ENCODE results near the gene CD6. TPM values are rescaled to one million over a fixed set of nuclear protein-coding genes. Genes with fewer than 3 reads are reported as not detected.

Gene CD6
- total RNA-seq, 1 experiment from 2014 or later: 1.4 TPM

- no peaks in the 10 kb centered on the region for H3K9me3 ChIP-seq (ENCODE audit: control insufficient read depth in 1 of 2, insufficient read depth in 1 of 2, low read depth in 1 of 2, low read length in 2 of 2)
- ATAC-seq (no peak), DNase-seq (ENCODE audit: low read depth, low spot score) (no peak)
- TF ChIP-seq YY1 (IDR thresholded peaks at IDR 0.05; ENCODE audit: extremely low read depth, insufficient replicate concordance, low read depth, low read length): no peak
- no peak for TF ChIP-seq ATF3 (IDR thresholded peaks at IDR 0.05)
- TF ChIP-seq RAD21 (IDR thresholded peaks at IDR 0.05; ENCODE audit: low read depth): no peak
- TF ChIP-seq EGR1 (IDR thresholded peaks at IDR 0.05; ENCODE audit: low read depth): no peak
- TF ChIP-seq CEBPB (IDR thresholded peaks at IDR 0.05; ENCODE audit: low read depth): no peak
- TF ChIP-seq TCF7L2 (IDR thresholded peaks at IDR 0.05; ENCODE audit: borderline replicate concordance, extremely low read depth, insufficient read depth, insufficient read length): no peak
- TF ChIP-seq SIN3A (IDR thresholded peaks at IDR 0.05; ENCODE audit: low read depth): no peak
- no peak for TF ChIP-seq SRF (IDR thresholded peaks at IDR 0.05; ENCODE audit: low read depth)
- no peak for TF ChIP-seq MAX (IDR thresholded peaks at IDR 0.05)
- TF ChIP-seq JUND (IDR thresholded peaks at IDR 0.05): no peak
- no peaks in the 10 kb centered on the region for H3K79me2 ChIP-seq (ENCODE audit: insufficient read depth, low read length)
- no peak overlapping the region for H3K27ac ChIP-seq (ENCODE audit: low read depth, low read length)
- H3K27me3 ChIP-seq (ENCODE audit: insufficient read depth, low read length): no peaks in the 10 kb centered on the region
- BruUV-seq (replicated peaks): no TSS peak
- RAD21 ChIA-PET (ENCODE audit: low non-redundant PET in 1 of 2, low total read pairs in 2 of 2, uncharacterized antibody in 2 of 2, unreplicated experiment in 2 of 2): no interaction called here
- H3K4me1 ChIP-seq (ENCODE audit: control insufficient read depth in 1 of 2, insufficient read depth in 2 of 2, low read length in 2 of 2): no peaks in the 10 kb centered on the region
- no peak overlapping the region for H3K4me3 ChIP-seq (replicated peaks in 1 of 2; ENCODE audit: low read depth in 1 of 2, low read length in 2 of 2)
- POLR2A ChIA-PET: no interaction called here
- H3K9me2 ChIP-seq (ENCODE audit: insufficient read depth): no peaks in the 10 kb centered on the region
- no peaks in the 10 kb centered on the region for H3K36me3 ChIP-seq (ENCODE audit: control insufficient read depth in 1 of 2, insufficient read depth in 2 of 2, low read length in 2 of 2)
- H2AFZ ChIP-seq (ENCODE audit: low read depth, low read length, poor library complexity, severe bottlenecking): no peak overlapping the region
- CTCF ChIA-PET: no interaction called here
- intact Hi-C loops (cut with micrococcal nuclease): no loop called here
- H4K20me1 ChIP-seq (ENCODE audit: insufficient read depth): no peaks in the 10 kb centered on the region
- H3K9ac ChIP-seq (ENCODE audit: low read length): no peak overlapping the region
- H3K4me2 ChIP-seq (ENCODE audit: low read length): no peak overlapping the region
Measured at GRCh38 chr11:60950024-60950423, 21.5 kb upstream of the CD6 start.

GRCh38 chr11:60950933-60951605 lies 20.4 kb upstream of the CD6 start:
- BruUV-seq (replicated peaks): no TSS peak
- ChIA-PET RAD21 (ENCODE audit: low non-redundant PET in 1 of 2, low total read pairs in 2 of 2, uncharacterized antibody in 2 of 2, unreplicated experiment in 2 of 2) (no interaction called here), POLR2A (no interaction called here), CTCF (no interaction called here)
- Histone ChIP-seq H3K27me3 (ENCODE audit: insufficient read depth, low read length) (no peaks in the 10 kb centered on the region), H3K27ac (ENCODE audit: low read depth, low read length) (no peak overlapping the region), H3K9me3 (ENCODE audit: control insufficient read depth in 1 of 2, insufficient read depth in 1 of 2, low read depth in 1 of 2, low read length in 2 of 2) (no peaks in the 10 kb centered on the region), H3K79me2 (ENCODE audit: insufficient read depth, low read length) (no peaks in the 10 kb centered on the region), H3K36me3 (ENCODE audit: control insufficient read depth in 1 of 2, insufficient read depth in 2 of 2, low read length in 2 of 2) (no peaks in the 10 kb centered on the region), H3K4me2 (ENCODE audit: low read length) (no peak overlapping the region), H4K20me1 (ENCODE audit: insufficient read depth) (no peaks in the 10 kb centered on the region), H3K9me2 (ENCODE audit: insufficient read depth) (no peaks in the 10 kb centered on the region), H3K4me1 (ENCODE audit: control insufficient read depth in 1 of 2, insufficient read depth in 2 of 2, low read length in 2 of 2) (no peaks in the 10 kb centered on the region), H3K9ac (ENCODE audit: low read length) (no peak overlapping the region), H3K4me3 (replicated peaks in 1 of 2; ENCODE audit: low read depth in 1 of 2, low read length in 2 of 2) (no peak overlapping the region), H2AFZ (ENCODE audit: low read depth, low read length, poor library complexity, severe bottlenecking) (no peak overlapping the region)
- no peak for TF ChIP-seq MAX (IDR thresholded peaks at IDR 0.05)
- TF ChIP-seq ZFX (IDR thresholded peaks at IDR 0.05): no peak
- no peak for TF ChIP-seq ELF1 (IDR thresholded peaks at IDR 0.05; ENCODE audit: borderline replicate concordance, low read depth)
- TF ChIP-seq JUND (IDR thresholded peaks at IDR 0.05): no peak
- TF ChIP-seq EZH2phosphoT487 (IDR thresholded peaks at IDR 0.05; ENCODE audit: borderline replicate concordance): no peak
- no peak for ATAC-seq
- intact Hi-C loops (cut with micrococcal nuclease): no loop called here
- no peak for DNase-seq (ENCODE audit: low read depth, low spot score)

All from HCT116 (cell line).